HG03196 (cell line): ENCODE results near the gene NUP210.
A peak's percentile ranks its signal among the peaks of the same experiment; 100 is the strongest.
"Not testable (repeated sequence)": the region's sequence is repeated elsewhere in the genome, so short reads cannot be mapped to it uniquely, and the experiment has no call there.

Experiments used
- ATAC-seq: cut with Tn5 transposase; IDR thresholded peaks from one replicate; pipeline ENCODE4 v1.9.1; 2021; ENCODE audit not compliant: unreplicated experiment

NUP210 gene

DNA sequence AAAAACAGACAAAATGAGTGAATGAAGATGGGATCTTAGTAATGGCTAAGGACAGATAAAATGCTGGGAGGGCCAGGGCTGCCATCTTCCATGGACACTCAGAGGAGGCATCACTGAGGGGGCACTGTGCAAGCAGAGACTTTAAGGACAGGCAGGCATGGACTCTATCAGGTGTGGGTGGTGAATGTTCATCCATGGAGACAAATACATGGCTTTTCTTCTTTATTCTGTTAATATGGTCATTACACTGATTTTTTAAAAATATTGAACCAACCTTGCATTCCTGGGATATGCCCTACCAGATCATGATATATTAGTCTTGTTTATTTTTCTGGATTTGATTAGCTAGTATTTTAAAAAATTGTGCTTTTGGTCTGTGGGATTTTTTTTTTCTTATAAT is 12.2 kb downstream of the NUP210 start:
- ATAC-seq: no peak

DNA sequence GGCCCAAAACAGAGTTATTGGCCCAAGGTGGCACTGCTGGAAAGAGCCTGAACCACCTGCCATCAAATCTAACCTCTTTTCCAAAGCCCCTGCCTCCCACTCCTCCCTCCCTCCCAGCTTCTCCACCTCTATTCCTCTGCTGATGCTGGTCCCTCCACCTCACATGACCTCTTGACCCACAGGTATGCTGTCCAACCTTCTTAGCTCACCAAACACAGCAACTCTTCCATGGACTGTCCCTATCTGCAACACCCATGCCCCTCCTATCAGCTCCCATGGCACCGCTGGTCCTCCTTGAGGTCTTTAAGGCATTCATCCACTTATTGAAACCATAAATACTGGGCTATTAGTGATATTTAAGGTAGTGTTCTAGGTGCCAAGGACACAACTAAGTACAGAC is 12.6 kb downstream of the NUP210 start:
- no peak for ATAC-seq

DNA sequence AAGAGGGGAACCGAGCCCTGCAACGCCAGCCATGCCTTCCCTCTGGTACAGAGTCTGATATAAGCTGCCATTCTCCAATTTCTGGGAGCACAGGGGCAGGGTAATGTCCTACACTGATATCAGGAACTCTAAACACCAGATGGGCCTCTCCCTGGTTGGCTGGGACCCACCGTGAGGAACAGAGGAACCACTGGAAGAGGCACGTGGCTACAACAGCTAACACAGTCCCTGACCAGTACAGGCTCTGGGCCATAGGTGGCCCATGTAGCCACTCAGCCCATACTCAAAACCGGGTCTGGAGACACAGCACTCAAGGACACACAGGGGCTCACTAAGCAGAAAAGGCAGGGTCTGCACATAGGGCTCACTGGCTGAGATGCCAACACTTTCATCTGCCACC is 13.9 kb downstream of the NUP210 start:
- no peak for ATAC-seq

DNA sequence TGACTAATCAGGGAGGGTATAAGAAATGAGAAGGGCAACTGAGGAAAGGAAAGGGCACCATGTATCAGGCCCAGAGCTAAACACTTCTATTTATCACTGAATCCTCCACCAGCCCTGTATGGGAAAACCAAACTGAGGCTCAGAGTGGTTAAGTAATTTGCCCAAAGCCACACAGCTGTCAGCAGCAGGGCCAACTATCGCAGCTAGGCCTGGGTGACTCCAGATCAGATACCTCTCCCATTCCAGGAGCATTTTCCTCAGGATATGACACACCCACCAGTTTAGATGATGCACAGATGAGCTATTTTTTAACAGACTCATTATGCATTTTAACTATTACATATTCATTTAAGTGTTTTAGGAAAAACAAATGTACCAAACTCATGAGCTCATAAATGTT is 14.5 kb downstream of the NUP210 start:
- no peak for ATAC-seq

DNA sequence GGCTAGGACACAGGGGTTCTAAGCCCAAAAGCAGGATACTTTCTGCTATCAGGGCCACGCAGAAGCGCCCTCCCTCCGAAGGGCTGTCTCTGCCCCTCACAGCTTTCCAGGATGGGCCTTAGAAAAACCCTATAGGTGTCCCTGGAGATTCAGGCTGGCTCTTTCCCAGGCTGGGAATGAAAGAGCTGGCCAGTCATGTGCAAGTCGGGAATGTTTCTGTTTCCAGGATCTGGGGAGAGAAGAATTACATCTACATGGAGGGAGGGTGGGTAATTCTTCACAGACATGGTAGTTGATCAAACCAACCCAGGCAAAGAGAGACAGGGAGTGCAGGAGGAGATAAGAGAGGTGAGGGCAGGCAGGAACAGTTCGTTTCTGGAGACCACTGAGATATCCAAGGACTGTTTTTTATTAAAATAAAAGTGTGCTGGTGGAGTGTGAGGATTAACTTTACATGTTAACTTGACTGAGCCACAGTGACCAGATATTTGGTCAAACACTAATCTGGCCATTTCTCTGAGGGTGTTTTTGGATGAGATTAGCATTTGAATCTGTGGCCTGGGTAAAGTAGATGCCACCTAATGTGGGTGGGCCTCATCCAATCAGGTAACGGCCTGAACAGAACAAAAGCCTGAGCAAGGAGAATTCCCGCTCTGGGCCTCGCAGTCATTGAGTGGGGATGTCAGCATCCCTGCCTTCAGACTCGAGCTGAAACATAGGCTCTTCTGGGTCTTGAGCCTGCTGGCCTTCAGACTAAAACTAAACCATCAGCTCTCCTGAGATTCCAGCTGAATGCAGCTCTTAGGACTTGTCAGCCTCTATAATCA is 15.3 kb downstream of the NUP210 start:
- ATAC-seq: no peak

- no peak for ATAC-seq
Measured at GRCh38 chr3:13403847-13404246, 16.3 kb downstream of the NUP210 start.

GRCh38 chr3:13403213-13403819 is 16.8 kb downstream of the NUP210 start:
- ATAC-seq: no peak

DNA sequence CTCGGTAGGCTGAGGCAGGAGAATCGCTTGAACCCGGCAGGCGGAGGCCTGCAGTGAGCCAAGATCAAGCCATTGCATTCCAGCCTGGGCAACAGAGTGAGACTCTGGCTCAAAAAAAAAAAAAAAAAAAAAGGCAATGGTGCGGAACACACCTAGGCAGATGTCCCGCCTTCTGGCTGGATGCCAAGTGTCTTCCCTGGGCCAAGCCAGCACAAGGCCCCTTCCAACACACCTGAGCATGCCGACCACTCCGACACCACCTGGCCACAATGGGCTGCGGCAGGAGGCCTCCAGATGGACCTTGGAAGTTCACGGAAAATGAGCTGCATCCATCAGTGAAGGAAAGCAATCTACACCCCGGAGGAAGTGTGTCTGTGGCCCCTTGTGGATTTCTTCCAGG is 19.0 kb downstream of the NUP210 start:
- ATAC-seq: no peak

DNA sequence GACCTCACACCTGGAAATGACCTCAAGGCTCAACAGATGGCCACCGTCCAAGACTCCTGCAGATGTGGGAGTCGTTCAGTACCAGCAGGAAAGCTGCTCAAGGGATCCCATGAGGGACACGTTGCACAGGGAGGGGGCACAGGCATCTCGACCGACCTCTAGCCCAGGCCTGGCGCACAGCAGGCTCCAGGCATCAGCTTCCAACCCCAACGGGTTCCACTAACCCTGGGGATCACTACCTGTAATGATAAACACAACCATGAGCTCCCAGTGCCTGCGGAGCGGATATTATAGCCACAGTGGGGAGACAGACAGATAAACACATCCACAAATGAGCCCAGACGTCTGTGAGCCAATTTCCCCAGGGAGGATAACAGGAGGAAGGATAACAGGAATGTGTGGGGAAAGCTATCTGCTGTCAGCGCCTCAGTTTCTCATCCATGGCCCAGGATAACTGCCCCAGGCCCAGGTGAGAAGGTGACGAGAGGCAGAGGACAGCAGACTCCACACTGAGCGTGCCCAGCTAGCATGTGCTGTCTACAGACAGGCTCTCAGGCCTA is 19.9 kb downstream of the NUP210 start:
- no peak for ATAC-seq

DNA sequence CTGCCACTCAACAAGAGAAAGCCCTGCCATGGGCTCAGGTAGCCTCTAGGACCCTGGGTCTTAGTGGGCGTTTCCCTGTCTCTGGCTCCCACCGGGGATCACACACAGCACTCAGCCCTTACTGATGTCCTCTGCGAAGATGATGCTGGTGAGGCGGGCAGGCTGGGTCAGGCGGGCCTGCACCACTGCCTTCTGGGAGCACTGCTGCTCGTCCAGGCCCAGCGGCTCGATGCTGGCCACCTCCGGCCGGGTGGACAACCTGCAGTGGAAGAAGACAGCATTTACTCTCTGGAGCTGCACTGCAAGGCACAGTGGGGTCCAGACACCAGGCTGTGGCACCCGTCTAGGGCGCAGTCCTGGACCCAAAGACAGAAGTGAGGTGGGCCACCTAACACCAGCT is 20.5 kb downstream of the NUP210 start:
- no peak for ATAC-seq

DNA sequence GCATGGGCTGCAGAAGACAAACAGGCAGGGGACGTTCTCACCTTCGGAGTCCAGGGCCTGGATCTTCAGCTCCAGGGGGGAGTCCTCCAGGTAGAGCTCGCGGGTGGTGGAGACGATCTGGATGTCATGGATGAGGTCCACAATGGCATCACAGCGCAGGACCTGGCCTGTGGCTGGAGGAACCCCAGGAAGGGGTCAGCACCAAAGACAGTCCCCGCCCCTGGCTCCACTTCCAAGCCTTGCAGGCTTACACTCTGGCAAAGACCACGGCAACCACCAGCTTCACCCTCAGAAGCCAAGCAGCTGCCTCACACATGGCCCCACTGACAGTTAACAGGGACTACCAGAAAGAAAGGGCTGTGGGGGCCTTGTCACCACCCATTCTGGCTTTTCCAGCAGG is 22.8 kb downstream of the NUP210 start:
- no peak for ATAC-seq

DNA sequence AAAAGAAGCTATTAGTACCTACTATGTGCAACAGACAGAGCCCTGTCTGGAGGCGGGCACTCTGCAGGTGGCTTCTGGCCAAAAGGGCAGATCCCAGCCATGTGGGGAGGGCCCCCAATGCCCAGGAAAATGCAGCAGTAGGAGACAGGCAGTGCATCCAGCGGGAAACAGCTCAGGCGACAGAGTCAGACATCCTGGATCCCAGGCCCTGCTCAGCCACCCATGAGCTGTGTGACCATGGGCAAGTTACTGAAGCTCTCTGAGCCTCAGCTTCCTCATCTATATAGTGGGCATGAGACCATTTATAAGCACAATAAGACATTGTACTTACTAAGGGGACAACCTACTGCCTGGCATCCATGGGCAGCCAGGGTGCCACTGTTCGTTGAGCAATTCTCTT is 25.8 kb downstream of the NUP210 start:
- no peak for ATAC-seq

GRCh38 chr3:13393427-13394360 is 26.4 kb downstream of the NUP210 start:
- no peak for ATAC-seq

DNA sequence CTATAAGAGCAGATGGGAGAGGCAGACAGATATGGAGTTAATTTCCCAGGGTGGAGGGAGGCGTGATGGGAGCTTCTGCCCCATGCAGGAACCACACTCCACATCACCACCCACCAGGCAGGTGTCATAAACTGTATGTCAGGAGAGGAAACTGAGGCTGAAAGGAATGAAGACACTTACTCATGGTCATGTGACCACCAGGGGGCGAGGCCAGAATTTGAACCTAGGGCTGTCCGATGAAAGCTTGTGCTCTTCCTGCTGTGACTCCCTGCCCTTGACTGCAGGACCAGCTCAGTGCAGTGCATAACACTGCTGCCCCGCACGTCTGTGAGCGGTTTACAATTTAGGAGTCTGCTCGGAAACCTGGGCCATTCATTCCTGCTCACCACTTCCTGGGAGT is 28.8 kb downstream of the NUP210 start:
- no peak for ATAC-seq

DNA sequence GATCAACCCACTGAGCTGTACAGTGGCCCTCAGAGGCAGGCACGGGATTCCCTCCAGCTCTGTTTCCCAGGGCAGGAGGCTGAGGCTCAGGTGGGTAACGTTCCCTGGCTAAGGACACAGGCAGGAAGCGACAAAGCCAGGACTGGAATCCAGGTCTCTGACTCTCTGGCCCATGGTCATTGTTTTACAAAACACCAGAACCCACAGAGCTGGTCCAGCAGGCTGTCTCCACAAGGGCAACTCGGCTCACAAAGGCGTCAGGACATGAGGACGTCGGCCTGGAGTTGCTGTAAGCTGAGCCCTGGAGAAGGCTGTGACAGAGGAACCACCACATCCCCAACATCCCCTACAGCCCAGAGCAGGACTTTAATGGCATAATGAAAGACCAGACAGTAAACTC is 30.7 kb downstream of the NUP210 start:
- no peak for ATAC-seq

DNA sequence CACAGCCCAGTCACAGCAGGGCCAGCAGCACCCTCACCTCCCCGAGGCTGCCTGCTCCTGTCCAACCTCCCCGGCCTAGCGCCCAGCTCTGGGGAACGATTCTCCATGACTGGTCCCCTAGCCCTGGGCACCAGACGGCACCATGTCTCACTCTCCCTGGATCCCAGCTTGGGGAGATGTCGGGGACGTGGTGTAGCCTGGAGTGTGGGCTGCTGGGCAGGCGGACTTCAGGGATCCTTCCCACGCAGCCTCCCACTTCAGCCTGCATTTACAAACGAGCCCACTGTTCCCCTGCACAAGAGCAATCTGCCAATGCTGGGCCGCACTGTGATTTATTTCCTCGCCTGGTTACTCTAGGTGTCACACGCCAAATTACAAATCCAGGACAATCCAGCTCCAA is 31.3 kb downstream of the NUP210 start:
- ATAC-seq: no peak

DNA sequence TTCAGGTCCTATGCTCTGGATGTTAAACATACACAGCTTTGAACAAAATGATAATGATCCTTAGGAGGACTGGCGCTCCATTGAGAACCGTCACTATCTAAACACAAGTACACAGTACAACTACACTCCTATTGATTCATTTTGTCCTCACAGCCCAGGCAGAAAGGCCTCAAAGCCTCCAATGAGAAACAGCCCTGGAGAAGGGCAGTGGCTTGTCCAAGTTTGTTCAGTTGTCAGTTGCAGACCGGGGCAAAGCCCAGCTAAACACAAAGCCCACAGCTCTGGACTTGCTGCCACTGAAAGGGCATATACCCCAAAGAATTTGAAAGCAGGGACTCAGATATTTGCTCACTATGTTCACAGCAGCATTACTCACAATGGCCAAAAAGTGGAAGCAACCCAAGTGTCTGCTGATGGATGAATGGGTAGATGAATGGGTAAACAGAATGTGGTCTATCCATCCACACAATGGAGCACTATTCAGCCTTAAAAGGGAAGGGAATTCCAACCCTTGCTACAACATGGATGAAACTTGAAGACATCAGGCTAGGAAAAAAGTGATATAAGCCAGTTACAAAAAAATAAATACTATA is 34.7 kb downstream of the NUP210 start:
- no peak for ATAC-seq

DNA sequence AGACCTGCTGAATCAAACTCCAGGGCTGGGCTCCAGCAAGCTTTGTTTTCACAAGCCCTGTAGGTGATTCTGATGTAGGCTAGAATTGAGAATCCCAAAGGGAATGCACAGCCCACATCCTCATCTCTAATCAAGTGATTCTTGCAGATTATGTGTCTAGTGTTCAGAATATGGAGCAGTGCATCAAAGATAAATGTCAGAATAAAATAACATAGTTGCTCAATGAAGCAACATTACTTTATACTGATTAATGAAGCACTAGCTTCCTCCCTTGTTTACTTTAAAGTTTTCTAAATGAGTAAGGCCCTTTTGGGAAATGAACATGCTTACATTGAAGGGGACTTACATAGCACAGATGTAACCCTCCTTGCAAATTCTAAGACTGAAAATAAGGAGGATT is 39.2 kb downstream of the NUP210 start:
- no peak for ATAC-seq

DNA sequence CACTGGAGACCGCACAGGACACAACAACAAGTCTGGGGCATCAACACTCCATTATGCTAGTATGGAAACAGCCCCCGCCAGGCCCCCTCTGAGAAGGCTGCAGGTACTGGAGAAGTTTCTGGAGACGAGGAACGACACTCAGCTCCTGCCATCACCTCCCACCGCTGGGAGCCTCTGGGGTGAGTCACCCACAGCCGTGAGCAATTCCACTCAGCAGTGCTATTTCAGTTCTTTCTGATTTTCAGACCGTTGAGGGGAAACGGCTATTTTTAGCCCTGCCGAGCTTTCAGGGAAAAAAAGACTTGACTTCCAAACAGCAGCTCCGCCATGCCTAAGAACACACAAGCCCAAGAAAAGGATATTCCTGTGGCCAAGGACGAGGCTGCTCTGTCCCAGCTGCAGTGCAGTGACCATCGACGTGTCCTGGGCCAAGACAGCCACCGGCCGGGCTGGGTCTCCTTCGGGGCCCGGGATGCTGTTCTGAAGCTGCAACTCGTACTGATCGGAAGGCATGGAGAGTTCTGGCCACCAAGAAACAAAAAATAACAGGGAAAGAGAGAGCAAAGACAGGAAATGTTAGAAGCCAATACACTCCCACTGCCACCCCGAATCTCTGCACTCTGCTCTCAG is 40.8 kb downstream of the NUP210 start:
- ATAC-seq: no peak

DNA sequence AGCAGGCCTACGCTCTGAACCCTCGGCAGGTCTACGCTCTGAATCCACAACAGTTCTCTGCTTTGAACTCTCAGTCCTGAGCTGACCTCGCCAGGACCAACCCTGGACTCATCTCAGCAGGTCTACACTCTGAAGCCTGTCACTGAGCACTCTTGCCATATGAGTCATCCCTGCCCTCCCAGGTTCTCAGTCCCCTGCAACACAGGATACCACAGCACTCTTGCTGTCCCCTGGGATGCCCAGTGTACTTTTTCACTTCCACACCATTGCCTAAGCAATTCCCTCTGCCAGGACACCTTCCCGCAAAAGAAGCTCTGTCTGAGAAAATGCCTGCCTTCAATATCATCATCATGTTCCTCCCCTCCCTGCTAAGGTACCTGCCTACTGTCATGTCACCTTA is 42.0 kb downstream of the NUP210 start:
- peak; percentile 71 for ATAC-seq

- ATAC-seq: not testable (repeated sequence)
Measured at GRCh38 chr3:13377741-13378140, 42.4 kb downstream of the NUP210 start.
